Medulla oblongata (tissue), 1 donor: ENCODE measurements around the gene ZNF226.
"Not testable (repeated sequence)": the region's sequence is repeated elsewhere in the genome, so short reads cannot be mapped to it uniquely, and the experiment has no call there.

Experiments
- DNase-seq: peaks from one replicate; pipeline ENCODE4 v3.0.0-alpha.2; 2015; ENCODE audit errors: extremely low spot score

ZNF226 gene

DNA sequence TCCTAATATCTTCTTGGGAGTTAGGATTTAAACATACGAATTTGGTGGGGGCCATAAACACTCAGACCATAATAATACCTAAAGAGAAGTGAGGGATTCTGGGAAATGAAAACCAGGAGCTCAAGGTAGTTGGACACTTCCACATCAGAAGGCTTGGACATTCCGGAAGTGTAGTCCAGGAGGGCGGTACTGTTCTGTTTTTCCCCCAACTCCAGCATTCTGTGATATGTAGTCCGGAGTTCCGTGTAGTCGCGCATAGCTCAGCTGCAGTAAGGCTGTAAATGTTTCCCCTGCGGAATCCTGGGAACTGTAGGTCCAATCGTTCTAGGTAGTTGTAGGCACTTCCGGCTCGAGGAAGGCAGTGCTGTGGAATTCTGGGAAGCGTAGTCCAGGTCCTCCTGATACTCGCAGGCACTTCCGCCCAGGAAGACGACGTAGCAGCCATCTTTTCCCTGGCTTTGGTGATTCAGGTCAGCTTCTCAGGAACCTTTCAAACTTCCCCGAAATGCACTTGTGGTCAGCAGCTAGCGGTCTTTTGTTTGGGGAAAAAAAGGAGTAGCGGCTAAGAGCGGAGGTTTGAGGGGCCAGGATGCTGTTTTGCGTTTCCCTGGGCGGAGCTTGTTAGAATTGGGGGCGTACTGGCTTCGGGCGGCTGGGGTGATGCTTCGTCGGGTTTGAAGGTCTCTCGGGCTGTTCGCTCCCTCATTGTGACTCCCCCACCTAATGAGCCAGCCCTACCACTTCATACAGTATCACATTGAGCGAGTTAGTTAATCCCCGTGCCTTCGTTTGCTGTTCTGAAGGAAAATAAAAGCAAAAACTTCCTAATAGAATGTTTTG lies at the start of gene ZNF226:
ZNF226 (plus strand) TSS at position 428 of the 840 bp plus-strand sequence. CDS start 4,981 bp downstream, outside the sequence.
- DNase-seq: peak; percentile 99

DNA sequence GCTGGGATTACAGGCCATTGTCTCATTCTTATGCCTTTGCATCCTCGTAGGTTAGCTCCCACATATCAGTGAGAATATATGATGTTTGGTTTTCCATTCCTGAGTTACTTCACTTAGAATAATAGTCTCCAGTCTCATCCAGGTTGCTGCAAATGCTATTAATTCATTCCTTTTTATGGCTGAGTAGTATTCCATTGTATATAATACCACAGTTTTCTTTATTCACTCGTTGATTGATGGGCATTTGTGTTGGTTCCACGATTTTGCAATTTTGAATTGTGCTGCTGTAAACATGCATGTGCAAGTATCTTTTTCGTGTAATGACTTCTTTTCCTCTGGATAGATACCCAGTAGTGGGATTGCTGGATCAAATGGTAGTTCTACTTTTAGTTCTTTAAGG lies 43.7 kb upstream of the ZNF226 start:
- not testable (repeated sequence) for DNase-seq

DNA sequence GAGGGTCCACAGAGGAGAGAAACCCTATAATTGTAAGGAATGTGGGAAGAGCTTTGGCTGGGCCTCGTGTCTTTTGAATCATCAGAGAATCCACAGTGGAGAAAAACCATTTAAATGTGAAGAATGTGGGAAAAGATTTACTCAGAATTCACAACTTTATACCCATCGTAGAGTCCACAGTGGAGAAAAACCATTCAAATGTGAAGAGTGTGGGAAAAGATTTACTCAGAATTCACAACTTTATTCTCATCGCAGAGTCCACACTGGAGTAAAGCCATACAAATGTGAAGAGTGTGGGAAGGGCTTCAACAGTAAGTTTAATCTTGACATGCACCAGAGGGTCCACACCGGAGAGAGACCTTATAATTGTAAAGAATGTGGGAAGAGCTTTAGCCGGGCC lies 32.9 kb upstream of the ZNF226 start:
- no peak for DNase-seq

DNA sequence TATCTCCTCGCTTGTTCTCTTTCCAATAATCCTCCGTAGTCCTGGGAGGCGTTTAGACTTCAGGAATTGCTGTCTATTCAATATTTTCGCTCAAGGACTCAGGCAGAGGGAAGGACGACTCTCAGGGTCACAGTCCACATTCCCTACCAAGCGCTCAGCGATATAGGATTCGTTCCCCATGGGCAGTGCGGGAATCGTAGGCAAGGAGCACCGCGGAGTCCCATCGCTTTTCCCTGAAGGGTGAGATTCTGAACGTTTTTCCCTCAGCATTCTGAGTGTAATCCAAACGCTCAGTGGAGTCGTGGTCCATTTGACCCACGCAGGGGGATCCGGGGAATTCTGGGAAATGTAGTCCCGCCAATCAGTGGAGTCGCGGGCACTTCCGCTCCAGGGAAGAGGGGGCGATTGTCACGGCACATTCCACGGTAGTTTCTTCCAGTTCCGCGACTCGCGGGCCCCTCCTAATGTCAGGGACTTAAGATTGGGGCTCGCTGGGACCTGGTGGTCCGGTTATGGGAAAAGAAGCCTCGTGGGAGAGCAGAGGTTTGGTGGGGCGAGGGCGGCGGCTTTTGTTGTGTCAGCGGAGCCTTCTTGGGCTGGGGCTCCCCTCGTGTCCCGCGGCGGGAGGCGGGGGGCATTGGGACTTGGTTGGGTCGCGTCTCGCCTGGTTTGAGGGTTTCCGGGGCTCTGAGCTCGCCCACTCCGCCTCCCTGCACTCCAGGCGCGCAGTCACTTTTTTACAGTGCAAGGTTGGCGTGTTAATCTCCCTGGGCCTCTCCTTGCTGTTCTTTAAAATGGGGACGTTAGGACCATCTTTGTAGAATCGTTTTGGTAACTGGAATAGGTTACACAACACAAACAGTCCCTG lies 23.5 kb upstream of the ZNF226 start, which contains the start of gene ZNF234:
ZNF234 (plus strand) TSS at position 364 of the 868 bp plus-strand sequence. CDS start 3,079 bp downstream, outside the sequence.
- peak; percentile 96 for DNase-seq

DNA sequence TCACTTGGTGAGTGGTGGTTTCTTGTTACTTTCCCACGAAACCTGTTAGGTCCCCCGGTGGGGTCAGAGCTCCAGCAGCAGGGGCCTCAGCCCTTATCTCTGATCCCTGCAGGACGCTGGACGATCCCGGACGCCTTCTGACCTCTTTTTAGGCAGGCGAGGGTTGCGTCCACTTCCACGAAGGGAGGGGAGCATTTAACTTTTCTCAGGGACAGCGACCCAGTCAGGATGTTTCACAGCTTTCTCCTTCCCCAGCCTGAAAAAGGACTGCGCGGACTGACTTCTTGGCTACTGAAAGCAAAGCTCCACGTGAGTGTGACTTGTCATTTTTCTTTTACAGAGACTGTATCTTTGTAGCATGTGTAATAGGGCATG lies 22.9 kb upstream of the ZNF226 start:
- peak; percentile 20 for DNase-seq

DNA sequence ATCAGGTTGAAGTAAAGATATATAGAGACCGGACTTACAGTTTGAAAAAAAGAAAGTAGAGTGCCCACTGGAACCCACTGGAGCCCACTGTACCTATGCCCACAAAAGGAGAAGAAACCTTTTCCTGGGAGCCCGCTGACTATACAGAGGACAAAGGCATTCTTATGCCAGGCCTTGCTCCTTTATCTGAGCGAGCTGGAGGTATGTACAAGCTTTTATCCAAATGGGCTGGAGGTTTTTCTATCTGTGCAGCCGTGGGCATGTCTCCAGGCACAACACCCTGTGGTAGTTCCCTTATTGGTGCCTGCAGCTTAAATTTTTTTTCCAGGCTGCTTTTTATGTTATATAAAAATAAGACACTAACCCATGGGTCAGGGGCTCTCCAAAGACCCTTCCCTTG lies 15.1 kb upstream of the ZNF226 start:
- no peak for DNase-seq

DNA sequence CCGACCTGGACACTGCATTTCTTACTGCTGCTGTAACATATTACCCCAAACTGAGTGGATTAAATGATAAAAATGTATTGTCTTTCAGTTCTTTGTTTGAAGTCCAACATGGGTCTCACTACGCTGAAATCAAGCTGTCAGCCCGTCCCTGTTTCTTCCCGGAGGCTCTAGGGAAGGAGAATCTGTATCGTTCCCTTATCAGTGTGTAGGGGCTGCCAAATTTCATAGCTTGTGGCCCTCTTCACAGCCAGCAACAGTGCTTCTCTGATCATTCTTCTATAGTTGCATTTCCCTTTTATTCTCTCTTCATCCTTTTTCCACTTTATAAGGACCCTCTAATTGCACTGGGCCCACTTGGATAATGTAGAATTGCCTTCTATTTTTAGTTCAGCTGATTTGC lies 13.4 kb upstream of the ZNF226 start:
- no peak for DNase-seq

DNA sequence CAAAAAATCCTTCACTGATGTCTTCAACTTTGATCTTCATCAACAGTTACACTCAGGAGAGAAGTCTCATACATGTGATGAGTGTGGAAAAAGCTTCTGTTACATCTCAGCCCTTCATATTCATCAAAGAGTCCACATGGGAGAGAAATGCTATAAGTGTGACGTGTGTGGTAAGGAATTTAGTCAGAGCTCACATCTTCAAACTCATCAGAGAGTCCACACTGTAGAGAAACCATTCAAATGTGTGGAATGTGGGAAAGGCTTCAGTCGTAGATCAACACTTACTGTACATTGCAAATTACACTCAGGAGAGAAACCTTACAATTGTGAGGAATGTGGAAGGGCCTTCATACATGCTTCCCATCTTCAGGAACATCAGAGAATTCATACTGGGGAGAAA lies 8.4 kb upstream of the ZNF226 start:
- DNase-seq: no peak

DNA sequence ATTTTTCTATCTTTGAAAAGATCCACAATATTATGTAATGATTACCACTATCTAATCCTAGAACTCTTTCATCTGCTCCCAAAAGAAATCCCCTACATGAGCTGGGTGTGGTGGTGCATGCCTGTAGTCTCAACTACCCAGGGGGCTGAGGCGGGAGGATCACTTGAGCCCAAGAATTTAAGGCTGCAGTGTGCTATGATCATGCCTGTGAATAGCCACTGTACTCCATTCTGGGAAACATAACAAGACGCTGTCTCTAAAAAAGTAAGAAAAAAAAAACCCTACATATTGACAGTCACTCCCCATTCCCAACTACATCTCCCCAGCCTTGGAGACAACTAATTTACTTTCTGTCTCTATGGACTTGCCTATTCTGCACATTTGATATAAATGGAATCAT lies 1.1 kb upstream of the ZNF226 start:
- DNase-seq: no peak

DNA sequence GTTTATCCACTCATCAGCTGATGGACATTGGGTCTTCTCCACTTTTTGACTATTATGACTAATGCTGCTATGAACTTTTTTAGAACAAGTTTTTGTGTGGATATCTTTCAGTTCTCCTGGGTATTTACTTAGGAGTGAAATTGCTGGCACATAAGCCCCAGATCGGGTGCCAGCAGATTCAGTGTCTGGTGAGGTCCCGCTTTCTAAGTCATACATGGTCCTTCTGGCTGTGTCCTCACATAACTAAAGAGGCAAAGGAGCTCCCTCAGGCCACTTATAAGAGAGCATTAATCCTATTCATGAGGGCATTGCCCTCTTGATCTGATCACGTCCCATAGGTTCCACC lies 600 bp upstream of the ZNF226 start:
- DNase-seq: no peak

DNA sequence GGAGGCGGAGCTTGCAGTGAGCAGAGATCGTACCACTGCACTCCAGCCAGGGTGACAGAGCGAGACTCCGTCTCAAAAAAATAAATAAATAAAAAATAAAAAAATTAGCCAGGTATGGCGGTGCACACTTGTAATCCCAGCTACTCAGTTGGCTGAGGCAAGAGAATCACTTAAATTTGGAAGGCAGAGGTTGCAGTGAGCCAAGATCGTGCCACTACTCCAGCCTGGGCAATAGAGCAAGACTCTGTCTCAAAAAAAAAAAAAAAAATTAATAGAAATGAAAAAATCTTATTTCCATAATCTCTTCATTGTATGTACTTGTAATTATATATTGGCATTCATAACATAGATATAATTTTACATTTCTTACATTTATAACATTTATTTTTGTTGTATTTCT lies 5.8 kb downstream of the ZNF226 start:
- DNase-seq: not testable (repeated sequence)

DNA sequence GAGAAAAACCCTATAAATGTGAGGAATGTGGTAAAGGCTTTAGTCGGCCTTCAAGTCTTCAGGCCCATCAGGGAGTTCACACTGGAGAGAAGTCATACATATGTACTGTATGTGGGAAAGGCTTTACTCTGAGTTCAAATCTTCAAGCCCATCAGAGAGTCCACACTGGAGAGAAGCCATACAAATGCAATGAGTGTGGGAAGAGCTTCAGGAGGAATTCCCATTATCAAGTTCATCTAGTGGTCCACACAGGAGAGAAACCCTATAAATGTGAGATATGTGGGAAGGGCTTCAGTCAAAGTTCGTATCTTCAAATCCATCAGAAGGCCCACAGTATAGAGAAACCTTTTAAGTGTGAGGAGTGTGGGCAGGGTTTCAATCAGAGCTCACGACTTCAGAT lies 11.7 kb downstream of the ZNF226 start:
- no peak for DNase-seq

DNA sequence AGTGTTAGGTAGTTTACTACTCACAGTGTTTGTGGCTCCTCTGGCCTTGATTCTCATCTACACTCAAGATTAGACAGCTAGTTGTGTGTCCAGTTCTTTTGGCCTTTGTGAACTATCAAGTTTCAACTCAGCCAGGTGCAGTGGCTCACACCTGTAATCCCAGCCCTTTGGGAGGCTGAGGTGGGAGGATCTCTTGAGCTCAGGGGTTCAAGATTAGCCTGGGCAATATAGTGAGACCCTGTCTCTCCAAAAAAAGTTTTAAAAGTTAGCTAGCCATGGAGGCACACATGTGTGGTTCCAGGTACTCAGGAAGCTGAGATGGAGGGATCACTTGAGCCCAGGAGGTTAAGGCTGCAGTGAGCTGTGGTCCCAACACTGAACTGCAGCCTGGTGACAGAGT lies 16.1 kb downstream of the ZNF226 start:
- DNase-seq: no peak

DNA sequence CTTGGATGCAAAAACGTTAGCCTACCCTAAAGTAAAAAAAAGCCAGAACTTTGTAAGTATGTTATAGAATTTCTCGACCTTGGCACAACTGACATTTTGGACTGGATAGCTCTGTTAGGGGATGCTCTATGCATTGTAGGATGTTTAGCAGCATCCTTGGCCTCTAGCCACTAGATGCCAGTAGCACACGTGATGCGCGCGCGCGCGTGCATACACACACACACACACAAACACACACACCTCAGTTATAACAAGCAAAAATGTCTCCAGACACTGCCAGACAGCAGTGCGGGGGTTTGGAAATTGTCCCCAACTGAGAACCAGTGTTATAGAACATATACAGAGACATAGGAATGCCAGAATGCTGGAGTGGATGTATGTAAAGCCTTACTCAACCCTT lies 17.2 kb downstream of the ZNF226 start:
- DNase-seq: no peak

DNA sequence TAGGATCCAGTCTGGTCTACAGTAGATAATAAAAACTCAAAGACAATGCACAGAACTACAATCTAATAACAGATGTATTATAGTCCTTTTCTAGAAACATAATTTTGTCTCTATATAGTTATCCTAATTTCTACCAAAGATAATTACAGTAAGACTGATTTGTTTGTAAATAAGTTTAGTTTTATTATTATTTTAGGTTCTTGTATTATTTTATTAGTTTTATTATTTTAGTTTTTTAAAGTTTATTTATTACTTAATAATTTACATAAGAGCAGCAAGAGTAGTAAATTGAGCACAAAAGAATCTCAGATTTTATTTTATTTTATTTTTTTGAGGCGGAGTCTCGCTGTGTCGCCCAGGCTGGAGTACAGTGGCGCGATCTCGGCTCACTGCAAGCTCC lies 25.1 kb downstream of the ZNF226 start:
- DNase-seq: no peak

DNA sequence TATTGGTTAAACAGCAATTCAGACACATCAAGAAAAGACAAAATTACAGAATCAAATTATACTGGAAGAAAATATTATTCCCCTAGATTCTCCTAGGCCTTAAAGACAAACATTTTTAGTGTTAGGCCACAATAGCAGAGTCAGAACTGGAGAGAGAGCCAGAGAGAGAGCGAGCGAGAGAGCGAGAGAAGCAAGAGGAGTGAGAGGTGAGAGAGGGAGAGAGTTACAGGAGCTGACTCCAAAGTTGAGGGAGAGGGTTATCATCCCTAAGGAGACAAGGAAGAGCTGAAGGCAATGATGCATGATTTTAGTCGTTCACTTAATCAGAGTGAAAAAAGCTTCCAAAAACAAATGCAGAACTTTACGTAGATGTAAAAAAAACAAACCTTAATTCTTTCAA lies 27.2 kb downstream of the ZNF226 start:
- DNase-seq: no peak

DNA sequence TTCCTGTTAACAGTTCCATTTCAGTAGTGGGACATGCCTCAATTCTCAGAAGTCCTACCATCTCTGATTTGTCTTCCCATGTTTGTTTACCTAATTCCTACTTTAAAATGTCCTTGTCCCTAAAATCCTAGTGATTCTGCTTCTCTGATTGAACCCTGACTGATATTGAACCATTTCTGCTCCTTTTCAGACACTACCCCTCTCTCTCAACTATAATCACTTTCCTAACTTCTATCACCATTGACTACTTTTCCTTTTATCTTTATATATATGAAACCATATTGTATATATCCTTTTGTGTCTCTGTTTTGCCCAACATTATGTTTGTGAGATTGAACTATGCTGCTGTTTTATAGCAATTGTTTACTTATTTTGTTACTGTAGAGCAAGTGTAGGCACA lies 31.9 kb downstream of the ZNF226 start:
- no peak for DNase-seq

DNA sequence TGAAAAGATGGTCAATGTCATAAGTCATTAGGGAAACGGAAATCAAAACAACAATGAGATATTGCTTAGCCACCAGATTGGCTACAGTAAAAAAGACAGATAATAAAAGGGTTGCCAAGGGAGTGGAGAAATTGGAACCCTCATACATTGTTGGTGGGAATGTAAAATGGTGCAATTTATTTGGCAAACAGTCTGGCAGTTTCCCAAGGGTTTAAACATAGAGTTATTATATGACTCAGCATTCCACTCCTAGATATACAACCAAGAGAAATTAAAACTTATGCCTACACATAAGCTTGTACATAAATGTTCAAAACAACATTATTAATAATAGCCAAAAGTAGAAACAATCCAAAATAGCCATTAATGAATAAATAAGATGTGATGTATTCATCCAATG lies 37.6 kb downstream of the ZNF226 start:
- DNase-seq: no peak

DNA sequence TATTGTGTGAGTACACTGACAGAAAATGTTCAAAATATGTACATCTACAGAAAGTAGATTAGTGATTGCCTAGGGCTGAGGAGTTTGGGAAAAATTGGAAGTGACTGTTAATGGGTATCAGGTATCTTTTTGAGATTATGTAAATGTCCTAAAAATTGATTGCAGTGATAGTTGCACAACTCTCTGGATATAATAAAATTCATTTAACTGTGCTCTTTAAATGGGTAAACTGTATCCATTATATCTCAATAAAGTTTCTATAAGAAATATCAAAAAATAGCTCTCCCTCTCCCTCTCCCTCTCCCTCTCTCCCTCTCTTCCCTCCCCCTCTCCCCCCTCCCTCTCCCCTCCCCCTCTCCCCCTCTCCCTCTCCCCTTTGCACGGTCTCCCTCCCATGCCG lies 38.1 kb downstream of the ZNF226 start:
- no peak for DNase-seq

DNA sequence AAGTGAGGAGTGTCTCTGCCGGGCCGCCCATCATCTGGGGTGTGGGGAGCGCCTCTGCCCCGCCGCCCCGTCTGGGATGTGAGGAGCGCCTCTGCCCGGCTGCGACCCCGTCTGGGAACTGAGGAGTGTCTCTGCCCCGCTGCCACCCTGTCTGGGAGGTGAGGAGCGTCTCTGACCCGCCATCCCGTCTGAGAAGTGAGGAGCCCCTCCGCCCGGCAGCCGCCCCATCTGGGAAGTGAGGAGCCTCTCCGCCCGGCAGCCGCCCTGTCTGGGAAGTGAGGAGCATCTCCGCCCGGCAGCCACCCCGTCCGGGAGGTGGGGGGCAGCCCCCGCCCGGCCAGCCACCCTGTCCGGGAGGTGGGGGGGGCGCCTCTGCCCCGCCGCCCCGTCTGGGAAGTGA lies 39.0 kb downstream of the ZNF226 start:
- DNase-seq: not testable (repeated sequence)

DNA sequence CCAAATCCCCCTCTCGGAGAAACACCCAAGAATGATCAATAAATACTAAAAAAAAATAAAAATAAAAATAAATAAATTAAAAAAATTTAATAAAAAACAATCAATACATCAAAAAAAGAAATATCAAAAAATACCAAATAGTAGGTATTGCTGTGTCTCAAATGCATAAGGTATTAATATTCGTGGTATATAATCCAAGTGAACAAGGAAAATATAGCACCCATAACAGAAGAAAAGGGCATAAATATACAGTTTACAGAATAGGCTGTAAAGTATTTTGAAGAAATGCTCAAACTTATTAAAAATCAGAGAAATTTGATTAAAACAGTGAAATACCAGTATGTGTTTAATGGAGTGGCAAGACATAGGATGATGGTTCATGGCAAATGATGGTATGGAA lies 39.9 kb downstream of the ZNF226 start:
- DNase-seq: no peak

DNA sequence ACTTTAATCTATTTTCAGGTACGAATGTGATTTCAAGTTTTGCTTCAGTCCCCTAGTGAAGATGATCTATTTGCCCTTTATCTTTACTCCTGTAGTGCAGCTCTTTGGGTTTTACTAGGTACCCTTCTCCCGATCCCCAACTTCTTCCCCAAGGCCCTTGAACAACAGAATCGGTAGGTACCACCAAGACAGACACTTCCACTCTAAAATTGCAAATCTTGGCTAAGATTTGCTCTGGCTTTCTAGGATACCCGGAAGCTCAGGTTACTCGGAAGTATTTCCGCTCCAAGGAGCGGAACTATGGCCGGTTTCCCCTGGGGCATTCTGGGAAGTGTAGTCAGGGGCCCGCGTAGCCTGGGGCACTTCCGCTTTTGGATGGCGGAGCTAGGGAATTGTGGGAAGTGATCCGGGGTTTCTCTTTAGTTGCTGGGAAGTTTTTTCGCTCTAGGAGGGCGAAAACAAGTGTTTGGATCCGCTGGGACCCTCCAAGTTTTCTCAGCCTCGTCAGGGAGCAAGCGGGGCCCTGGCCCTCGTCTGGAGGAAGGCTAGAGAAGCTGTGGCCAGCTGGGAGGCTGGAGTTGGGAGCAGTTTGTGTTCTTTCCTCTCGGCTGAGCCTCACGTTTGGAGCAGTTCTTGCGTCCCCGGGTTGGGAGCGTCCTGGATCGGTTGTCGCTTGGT lies 42.4 kb downstream of the ZNF226 start:
- DNase-seq: peak; percentile 97
